ACC112 (cell line): ENCODE measurements around the gene GJC2.
A peak's percentile ranks its signal among the peaks of the same experiment; 100 is the strongest.

Experiments
- H2AFZ ChIP-seq: fragments of 200-600 bp; sonication (generic); one replicate; pipeline ENCODE4 v1.6.0; 2017; ENCODE audit warnings: antibody characterized with exemption, low read length; ENCODE audit not compliant: unreplicated experiment
- H3K27ac ChIP-seq: fragments of 200-600 bp; sonication (generic); 2 replicates; pipeline ENCODE4 v1.5.1; 2014; ENCODE audit warnings: low read depth, mild to moderate bottlenecking, antibody characterized with exemption, low read length, moderate library complexity
- H3K27me3 ChIP-seq: fragments of 200-600 bp; sonication (generic); 2 replicates; pipeline ENCODE4 v1.6.1; 2014; ENCODE audit warnings: mild to moderate bottlenecking, antibody characterized with exemption, low read length, moderate library complexity, mixed read lengths; ENCODE audit not compliant: insufficient read depth
- H3K36me3 ChIP-seq: fragments of 200-600 bp; sonication (generic); 2 replicates; pipeline ENCODE4 v1.6.1; 2016; ENCODE audit warnings: mild to moderate bottlenecking, antibody characterized with exemption, low read length, moderate library complexity, mixed read lengths; ENCODE audit not compliant: insufficient read depth
- H3K4me1 ChIP-seq: fragments of 200-600 bp; sonication (generic); one replicate; pipeline ENCODE4 v1.6.1; 2016; ENCODE audit warnings: low read length, mixed read lengths; ENCODE audit not compliant: insufficient read depth, unreplicated experiment, control insufficient read depth
- H3K4me3 ChIP-seq: fragments of 200-600 bp; sonication (generic); 2 replicates; pipeline ENCODE4 v1.5.1; 2014; ENCODE audit warnings: mild to moderate bottlenecking, low read depth, low read length
- H3K79me2 ChIP-seq: fragments of 200-600 bp; sonication (generic); one replicate; pipeline ENCODE4 v1.6.0; 2016; ENCODE audit warnings: low read length; ENCODE audit not compliant: control insufficient read depth, unreplicated experiment, insufficient read depth

Gene GJC2

GRCh38 chr1:228139406-228139930 is 10.3 kb upstream of the GJC2 start:
- H3K27ac ChIP-seq = peak overlapping the region; percentile 67
- H2AFZ ChIP-seq = peak overlapping the region; percentile 47

GRCh38 chr1:228139931-228140723 is 9.6 kb upstream of the GJC2 start, which contains the start of gene GUK1:
Gene GUK1 (plus strand): TSS chr1:228140279. CDS start chr1:228140303, 24 bp downstream.
- no peaks in the 10 kb centered on the region for H3K36me3 ChIP-seq
- peak within 1 kb of the TSS; percentile 86 for H3K4me3 ChIP-seq
- H3K27me3 ChIP-seq = peaks cover 25% of the 10 kb centered on the region
- peak within 1 kb of the TSS; percentile 91 for H3K27ac ChIP-seq
- peaks cover 19% of the 10 kb centered on the region for H3K4me1 ChIP-seq
- H3K79me2 ChIP-seq = peaks cover 48% of the 10 kb centered on the region
- peak within 1 kb of the TSS; percentile 47 for H2AFZ ChIP-seq

More at GRCh38 chr1:228139406-228139930, 10.3 kb upstream of the GJC2 start:
- peak overlapping the region; percentile 86 for H3K4me3 ChIP-seq
- H3K36me3 ChIP-seq = no peaks in the 10 kb centered on the region
- H3K4me1 ChIP-seq = peaks cover 19% of the 10 kb centered on the region
- H3K79me2 ChIP-seq = peaks cover 42% of the 10 kb centered on the region
- peaks cover 32% of the 10 kb centered on the region for H3K27me3 ChIP-seq

DNA sequence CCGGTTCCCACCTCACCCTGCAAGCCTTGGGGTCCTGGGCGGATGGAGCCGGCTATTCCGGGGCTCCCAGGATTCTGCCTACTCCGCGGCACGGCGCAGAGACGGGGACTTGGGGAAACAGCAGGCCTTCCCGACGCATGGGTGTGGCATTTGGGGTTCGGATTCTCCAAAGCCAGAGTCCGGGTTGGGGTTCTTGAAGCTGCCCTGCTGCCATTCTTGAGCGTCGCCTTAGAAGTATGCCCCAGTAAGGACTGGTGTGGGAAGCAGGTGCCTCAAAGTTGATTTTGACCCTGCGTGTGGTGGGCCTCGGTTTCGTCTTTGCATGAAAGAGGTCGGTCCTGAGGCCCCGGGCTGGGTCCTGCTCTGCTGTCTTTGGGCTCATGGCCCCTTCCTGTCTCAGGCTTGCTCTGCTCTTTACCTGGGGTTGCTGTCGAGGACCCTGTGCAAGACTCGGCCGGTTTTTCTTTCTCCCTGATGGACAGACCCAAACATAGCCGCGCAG is 9.0 kb upstream of the GJC2 start:
- Histone ChIP-seq H2AFZ (no peak overlapping the region), H3K79me2 (peaks cover 55% of the 10 kb centered on the region), H3K36me3 (no peaks in the 10 kb centered on the region), H3K4me1 (peaks cover 19% of the 10 kb centered on the region), H3K27ac (peak overlapping the region; percentile 91), H3K4me3 (peak overlapping the region; percentile 86), H3K27me3 (peaks cover 19% of the 10 kb centered on the region)

DNA sequence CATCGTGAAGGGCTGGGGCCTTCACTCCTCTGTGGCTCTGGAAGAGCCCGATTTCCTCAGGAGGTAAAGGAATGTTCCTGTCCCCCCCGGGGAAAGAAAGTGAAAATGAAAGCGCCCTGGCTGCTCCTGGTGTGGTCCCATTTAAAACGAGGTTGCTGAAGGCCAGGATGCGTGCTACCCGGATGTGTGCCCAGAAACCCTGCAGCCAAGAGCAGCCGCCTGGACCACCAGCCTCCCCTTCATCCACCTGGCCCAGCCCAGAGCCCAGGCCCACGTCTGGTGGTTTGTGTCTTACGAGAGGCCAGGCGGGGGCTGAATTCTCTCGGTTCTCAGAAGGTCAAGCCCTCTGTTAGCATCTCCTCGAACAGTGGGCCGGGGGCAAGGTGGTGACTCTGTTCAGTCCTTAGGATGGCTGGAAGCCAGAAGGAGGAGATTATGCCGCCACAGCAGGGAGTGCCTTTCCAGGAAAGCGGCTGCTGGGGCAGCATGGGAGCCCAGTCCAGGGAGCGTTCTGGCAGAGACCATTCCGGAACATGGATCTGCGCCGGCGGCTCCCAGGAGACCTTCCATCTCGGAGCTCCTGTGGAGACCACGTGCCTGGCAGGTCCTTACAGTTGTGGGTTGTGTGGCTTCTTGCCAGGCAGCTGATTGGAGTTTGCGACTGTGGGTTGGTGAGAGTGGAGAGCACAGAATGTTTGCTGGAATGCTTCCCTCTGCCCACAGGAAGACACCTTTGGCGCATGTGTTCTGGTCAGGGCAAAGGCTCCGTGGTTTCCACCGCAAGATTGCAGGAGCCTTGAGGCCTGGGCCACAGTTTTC is 8.3 kb upstream of the GJC2 start:
- Histone ChIP-seq H2AFZ (no peak overlapping the region), H3K79me2 (peaks cover 61% of the 10 kb centered on the region), H3K27me3 (peaks cover 12% of the 10 kb centered on the region), H3K36me3 (no peaks in the 10 kb centered on the region), H3K4me1 (peaks cover 19% of the 10 kb centered on the region), H3K27ac (peak overlapping the region; percentile 91), H3K4me3 (peak overlapping the region; percentile 86)

DNA sequence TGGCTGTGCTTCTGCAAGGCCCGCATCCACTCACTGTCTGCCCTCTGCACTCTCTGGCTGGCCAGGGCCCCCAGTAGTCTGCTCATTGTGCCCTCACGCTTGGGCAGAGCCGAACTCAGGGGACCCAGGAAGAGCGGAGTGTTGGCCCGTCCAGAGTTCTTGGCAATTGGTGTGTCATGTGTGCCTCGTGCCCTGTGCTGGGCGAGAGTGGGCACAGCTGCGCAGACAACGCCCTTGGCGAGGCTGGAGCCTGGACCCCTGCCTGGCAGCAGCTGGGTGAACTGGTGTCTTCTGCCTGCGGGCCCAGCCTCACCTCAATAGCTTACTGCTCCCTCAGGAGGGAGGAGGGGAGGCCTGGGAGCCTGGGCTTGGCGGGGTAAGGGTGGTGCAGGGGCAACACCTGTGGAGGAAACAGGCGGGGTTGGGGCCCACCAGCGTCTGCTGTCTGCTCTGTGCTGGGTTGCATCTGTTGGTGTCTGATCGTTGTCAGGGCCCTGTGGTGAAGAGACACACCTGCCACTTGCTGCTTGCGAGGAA is 7.5 kb upstream of the GJC2 start:
- H3K4me1 ChIP-seq = peaks cover 19% of the 10 kb centered on the region
- peaks cover 69% of the 10 kb centered on the region for H3K79me2 ChIP-seq
- no peaks in the 10 kb centered on the region for H3K36me3 ChIP-seq
- peak overlapping the region; percentile 91 for H3K27ac ChIP-seq
- no peak overlapping the region for H2AFZ ChIP-seq
- H3K27me3 ChIP-seq = peaks cover 4% of the 10 kb centered on the region; the same call in 1 of the 2 replicates
- H3K4me3 ChIP-seq = peak overlapping the region; percentile 86

- H3K4me1 ChIP-seq = peaks cover 19% of the 10 kb centered on the region
- H2AFZ ChIP-seq = no peak overlapping the region
- peak overlapping the region; percentile 86 for H3K4me3 ChIP-seq
- H3K27me3 ChIP-seq = 0 out of 2 replicates have a peak, but pooled peaks cover under 1% of the 10 kb centered on the region
- no peaks in the 10 kb centered on the region for H3K36me3 ChIP-seq
- peaks cover 74% of the 10 kb centered on the region for H3K79me2 ChIP-seq
- H3K27ac ChIP-seq = no peak overlapping the region
These were observed 7.0 kb upstream of the GJC2 start for GRCh38 chr1:228142701-228143136.

DNA sequence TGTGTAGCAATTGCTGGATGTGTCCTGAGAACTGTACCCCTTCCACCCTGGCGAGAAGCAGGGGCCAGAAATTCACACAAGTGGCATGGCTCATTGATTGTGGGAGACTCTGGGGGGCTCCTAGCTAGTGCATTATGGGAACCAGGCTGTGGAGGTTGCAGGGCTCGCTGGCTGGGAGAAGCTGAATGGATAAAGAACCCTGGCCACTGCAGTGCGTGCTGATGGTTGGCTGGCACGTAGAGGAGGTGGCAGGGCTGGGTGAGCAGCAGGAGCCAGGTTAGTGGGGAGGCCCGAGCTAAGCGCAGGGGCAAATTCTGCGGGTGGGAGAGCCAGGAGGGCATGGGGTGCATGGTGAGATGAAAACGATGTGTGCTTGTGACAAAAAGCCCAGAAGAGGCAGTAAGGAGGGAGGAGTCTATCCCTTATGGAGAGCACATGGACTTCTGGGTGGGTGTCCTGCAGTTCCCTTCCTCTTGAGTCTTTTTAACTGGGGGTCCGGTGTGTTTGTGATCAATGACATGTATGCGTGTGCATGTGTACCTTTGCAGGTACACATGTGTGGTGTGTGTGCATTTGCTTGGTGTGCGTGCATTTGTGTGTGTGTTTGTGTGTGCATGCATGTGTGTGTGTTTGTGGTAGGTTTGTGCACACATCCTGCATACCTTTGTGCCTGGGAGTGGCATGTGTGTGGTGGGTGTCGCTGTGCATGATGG is 6.1 kb upstream of the GJC2 start:
- Histone ChIP-seq H3K27ac (no peak overlapping the region), H2AFZ (no peak overlapping the region), H3K36me3 (no peaks in the 10 kb centered on the region), H3K4me3 (no peak overlapping the region), H3K79me2 (peaks cover 75% of the 10 kb centered on the region), H3K4me1 (peaks cover 26% of the 10 kb centered on the region), H3K27me3 (no peaks in the 10 kb centered on the region)

- Histone ChIP-seq H3K27ac (no peak overlapping the region), H3K79me2 (peaks cover 82% of the 10 kb centered on the region)
These were observed 5.3 kb upstream of the GJC2 start for GRCh38 chr1:228144193-228144992.

DNA sequence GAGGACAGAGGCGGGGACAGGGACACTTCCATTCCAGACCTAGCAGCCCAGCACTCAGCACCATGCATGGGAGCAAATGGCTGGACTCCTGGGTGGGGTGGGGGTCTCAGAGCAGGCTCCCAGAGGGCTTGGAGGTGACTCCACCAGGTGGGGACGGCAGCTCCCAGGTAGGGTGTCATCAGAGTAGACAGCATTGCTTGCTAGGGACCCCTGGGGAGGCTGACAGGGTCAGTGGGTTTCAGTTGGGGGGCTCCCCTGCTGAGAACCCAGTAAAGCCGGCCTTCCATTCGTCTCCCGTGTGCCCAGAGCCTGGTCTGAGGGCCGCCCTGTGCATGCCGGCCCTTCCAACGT is 4.8 kb upstream of the GJC2 start:
- Histone ChIP-seq H2AFZ (no peak overlapping the region), H3K79me2 (peaks cover 88% of the 10 kb centered on the region), H3K36me3 (no peaks in the 10 kb centered on the region), H3K27me3 (no peaks in the 10 kb centered on the region), H3K27ac (no peak overlapping the region), H3K4me1 (peaks cover 39% of the 10 kb centered on the region), H3K4me3 (no peak overlapping the region)

More at GRCh38 chr1:228144193-228144992, 5.3 kb upstream of the GJC2 start:
- no peaks in the 10 kb centered on the region for H3K27me3 ChIP-seq
- H3K4me3 ChIP-seq = no peak overlapping the region
- H3K4me1 ChIP-seq = peaks cover 33% of the 10 kb centered on the region
- H3K36me3 ChIP-seq = no peaks in the 10 kb centered on the region
- no peak overlapping the region for H2AFZ ChIP-seq
